Uterine smooth muscle cell (primary cell): Measurements from ENCODE around the gene DPY30. TPM values are rescaled to one million over a fixed set of nuclear protein-coding genes. Genes with fewer than 3 reads are reported as not detected.

Experiments
- total RNA-seq: library from RNA; depleted of rRNA; stranded (reverse); fragments of >200 nt; gene quantifications from 2 replicates; pipeline ENCODE4 v1.2.3, GENCODE V29; 2014

The DPY30 gene
- total RNA-seq = 54.9 and 79.8 TPM in 2 replicates

GRCh38 chr2:32039447-32040219, at the start of gene DPY30:
DPY30 (minus strand) TSS chr2:32039805; CDS start chr2:32039456, 349 bp downstream.

GRCh38 chr2:32063310-32064020, 23.9 kb upstream of the DPY30 start, which contains the start of gene SPAST:
SPAST (plus strand) TSS chr2:32063556; CDS start chr2:32063832, 276 bp downstream.

GRCh38 chr2:32010670-32011484, 28.7 kb downstream of the DPY30 start, which contains the start of gene MEMO1:
MEMO1 (minus strand) TSS chr2:32011008; CDS start chr2:32010247, 761 bp downstream.

Other genes starting within 250 kb of the DPY30 start
- gene MEMO1, start 28.8 kb downstream of the DPY30 start, total RNA-seq = 32.7 and 39.7 TPM in 2 replicates
- 16.6 and 25.4 TPM in 2 replicates for gene SPAST, start 23.8 kb upstream of the DPY30 start, total RNA-seq
- 23.7 and 25.9 TPM in 2 replicates for gene SLC30A6, start 126.1 kb upstream of the DPY30 start, total RNA-seq
- gene NLRC4, start 225.1 kb upstream of the DPY30 start, total RNA-seq = not detected in 2 replicates
- 26.0 and 33.7 TPM in 2 replicates for gene YIPF4, start 238.1 kb upstream of the DPY30 start, total RNA-seq